ENCODE measurements around the gene NNT.

GRCh38 chr5:43728581-43728980, 125.6 kb downstream of the NNT start:
- TF ChIP-seq, protein P1, sequence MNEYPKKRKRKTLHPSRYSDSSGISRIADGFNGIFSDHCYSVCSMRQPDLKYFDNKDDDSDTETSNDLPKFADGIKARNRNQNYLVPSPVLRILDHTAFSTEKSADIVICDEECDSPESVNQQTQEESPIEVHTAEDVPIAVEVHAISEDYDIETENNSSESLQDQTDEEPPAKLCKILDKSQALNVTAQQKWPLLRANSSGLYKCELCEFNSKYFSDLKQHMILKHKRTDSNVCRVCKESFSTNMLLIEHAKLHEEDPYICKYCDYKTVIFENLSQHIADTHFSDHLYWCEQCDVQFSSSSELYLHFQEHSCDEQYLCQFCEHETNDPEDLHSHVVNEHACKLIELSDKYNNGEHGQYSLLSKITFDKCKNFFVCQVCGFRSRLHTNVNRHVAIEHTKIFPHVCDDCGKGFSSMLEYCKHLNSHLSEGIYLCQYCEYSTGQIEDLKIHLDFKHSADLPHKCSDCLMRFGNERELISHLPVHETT (CRISPR knock-in tag; conservative IDR thresholded peaks at IDR 0.05 in 1 of 2, IDR thresholded peaks at IDR 0.05 in 1 of 2) = no peak
- TF ChIP-seq, protein P2, sequence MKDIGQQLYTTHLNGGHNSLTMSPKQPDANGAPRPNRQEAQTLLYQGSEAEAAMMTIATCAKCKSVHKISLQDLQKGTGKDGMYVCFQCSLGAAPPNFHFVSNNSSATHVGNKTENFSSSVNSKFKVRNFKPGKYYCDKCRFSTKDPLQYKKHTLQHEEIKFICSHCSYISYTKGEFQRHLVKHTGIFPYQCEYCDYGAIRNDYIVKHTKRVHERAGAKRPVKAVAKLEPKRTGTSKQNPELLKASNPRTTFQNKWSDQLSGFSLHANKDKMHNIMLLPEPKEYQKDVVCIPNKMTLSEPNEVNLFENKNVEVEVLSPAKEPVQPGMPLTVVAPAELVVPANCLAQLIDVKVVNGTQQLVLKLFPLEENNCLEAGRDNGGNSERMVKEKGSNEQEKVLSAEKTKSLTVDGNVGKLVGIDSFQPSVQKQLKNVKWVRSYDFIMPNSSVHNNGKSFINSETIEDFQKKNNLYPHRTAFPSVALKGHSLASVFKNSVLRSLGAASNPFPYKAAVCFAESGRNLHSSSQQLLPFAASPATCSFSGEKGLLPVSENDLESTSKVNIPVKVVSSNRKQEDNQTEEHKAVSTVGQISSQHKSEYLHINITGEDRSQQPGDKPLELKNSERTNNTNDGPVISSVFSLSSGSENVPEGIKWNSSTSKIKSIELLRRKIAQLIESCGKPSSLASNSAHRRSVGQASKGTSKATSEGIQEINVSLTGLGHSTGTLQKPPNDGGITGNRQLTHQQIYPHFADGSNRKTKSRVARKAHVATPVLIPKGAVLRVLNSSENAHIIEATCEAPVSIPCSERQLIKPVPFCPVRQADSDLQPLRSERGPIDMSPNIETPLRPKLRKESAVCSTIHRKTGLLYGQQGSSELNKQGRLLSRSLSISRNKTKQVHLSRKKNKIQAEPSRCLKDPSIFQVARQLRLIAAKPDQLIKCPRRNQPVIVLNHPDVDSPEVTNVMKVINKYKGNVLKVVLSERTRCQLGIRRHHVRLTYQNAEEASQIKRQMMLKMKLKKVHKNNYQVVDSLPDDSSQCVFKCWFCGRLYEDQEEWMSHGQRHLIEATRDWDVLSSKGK (CRISPR knock-in tag; IDR thresholded peaks at IDR 0.05) = no peak
- TF ChIP-seq PHF8 (IDR thresholded peaks at IDR 0.05; ENCODE audit: borderline replicate concordance, low read length) (no peak), E2F8 (IDR thresholded peaks at IDR 0.05; ENCODE audit: low read depth, partially characterized antibody) (no peak), ESRRA (IDR thresholded peaks at IDR 0.05; ENCODE audit: borderline replicate concordance, low read depth) (no peak), POLR2A (conservative IDR thresholded peaks at IDR 0.05) (no peak), RAD21 (CRISPR knock-in tag; conservative IDR thresholded peaks at IDR 0.05 in 1 of 2, IDR thresholded peaks at IDR 0.05 in 1 of 2) (no peak), PRMT5 (CRISPR knock-in tag; IDR thresholded peaks at IDR 0.05) (no peak)
- TF ChIP-seq, protein P3, sequence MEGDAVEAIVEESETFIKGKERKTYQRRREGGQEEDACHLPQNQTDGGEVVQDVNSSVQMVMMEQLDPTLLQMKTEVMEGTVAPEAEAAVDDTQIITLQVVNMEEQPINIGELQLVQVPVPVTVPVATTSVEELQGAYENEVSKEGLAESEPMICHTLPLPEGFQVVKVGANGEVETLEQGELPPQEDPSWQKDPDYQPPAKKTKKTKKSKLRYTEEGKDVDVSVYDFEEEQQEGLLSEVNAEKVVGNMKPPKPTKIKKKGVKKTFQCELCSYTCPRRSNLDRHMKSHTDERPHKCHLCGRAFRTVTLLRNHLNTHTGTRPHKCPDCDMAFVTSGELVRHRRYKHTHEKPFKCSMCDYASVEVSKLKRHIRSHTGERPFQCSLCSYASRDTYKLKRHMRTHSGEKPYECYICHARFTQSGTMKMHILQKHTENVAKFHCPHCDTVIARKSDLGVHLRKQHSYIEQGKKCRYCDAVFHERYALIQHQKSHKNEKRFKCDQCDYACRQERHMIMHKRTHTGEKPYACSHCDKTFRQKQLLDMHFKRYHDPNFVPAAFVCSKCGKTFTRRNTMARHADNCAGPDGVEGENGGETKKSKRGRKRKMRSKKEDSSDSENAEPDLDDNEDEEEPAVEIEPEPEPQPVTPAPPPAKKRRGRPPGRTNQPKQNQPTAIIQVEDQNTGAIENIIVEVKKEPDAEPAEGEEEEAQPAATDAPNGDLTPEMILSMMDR (IDR thresholded peaks at IDR 0.05 in 2 of 3, conservative IDR thresholded peaks at IDR 0.05 in 1 of 3; ENCODE audit: insufficient read depth in 2 of 3, low read depth in 1 of 3, low read length in 3 of 3) = no peak

Data from K562 (cell line).